HCT116 (cell line): ENCODE data around the gene OR6M1. TPM values are rescaled to one million over a fixed set of nuclear protein-coding genes. Genes with fewer than 3 reads are reported as not detected.

Source experiments
- ATAC-seq: fragments of 200-7000 bp; cut with Tn5 transposase; 2 replicates; pipeline ENCODE4 v1.9.1; 2020; ENCODE audit warnings: mild to moderate bottlenecking, moderate library complexity
- BruUV-seq: library from RNA; stranded (reverse); fragments of 400-500 nt; replicated peaks from 2 replicates; lab custom pipeline; 2021; lab: Mats Ljungman, UMichigan
- CTCF ChIA-PET: fragments of 300-600 bp; sonication (Branson Sonifier 250); formaldehyde crosslinking; loops from one replicate; lab custom pipeline; 2021; ENCODE audit warnings: antibody characterized with exemption; lab: Charles Lee
- POLR2A ChIA-PET: fragments of 300-600, 350-600 bp; sonication (Branson Sonifier 250); formaldehyde crosslinking; loops from one replicate; lab custom pipeline; 2021; ENCODE audit warnings: antibody characterized with exemption; lab: Charles Lee
- RAD21 ChIA-PET, 2 experiments: fragments of 300-600 bp; sonication (Branson Sonifier 250); formaldehyde crosslinking; loops; one replicate each; lab custom pipeline; 2023; ENCODE audit warnings: low total read pairs in 2 of 2; ENCODE audit not compliant: uncharacterized antibody in 2 of 2, unreplicated experiment in 2 of 2, low non-redundant PET in 1 of 2; lab: Charles Lee
- DNase-seq: peaks from one replicate; pipeline ENCODE4 v3.0.0-alpha.2; 2010; ENCODE audit warnings: low read depth, low spot score
- H2AFZ ChIP-seq: fragments of 200-600 bp; shearing (Covaris generic), sonication (generic); 2 replicates; pipeline ENCODE4 v1.6.1; 2017; ENCODE audit warnings: low read depth, mixed run types, mixed read lengths, antibody characterized with exemption, low read length; ENCODE audit not compliant: poor library complexity, severe bottlenecking
- H3K27ac ChIP-seq: 2 replicates; pipeline ENCODE4 v1.5.1; 2012; ENCODE audit warnings: low read depth, low read length
- H3K27me3 ChIP-seq: fragments of 200-600 bp; sonication (generic); 2 replicates; pipeline ENCODE4 v1.6.1; 2016; ENCODE audit warnings: mixed run types, low read length, mixed read lengths; ENCODE audit not compliant: insufficient read depth
- H3K36me3 ChIP-seq, 2 experiments: fragments of 200-500 bp in 1 of 2; fragments of 200-600 bp in 1 of 2; sonication (Bioruptor generic) in 1 of 2; sonication (generic) in 1 of 2; 2 replicates each; pipeline versions ENCODE4 v1.5.1 to v1.6.1; 2014 to 2016; ENCODE audit warnings: low read length in 2 of 2, inconsistent platforms in 1 of 2, mixed read lengths in 1 of 2, mixed run types in 1 of 2; ENCODE audit not compliant: insufficient read depth in 2 of 2, control insufficient read depth in 1 of 2
- H3K4me1 ChIP-seq, 2 experiments: fragments of 200-600 bp in 1 of 2; sonication (generic) in 1 of 2; 2 replicates each; pipeline versions ENCODE4 v1.5.1 to v1.6.1; 2012 to 2017; ENCODE audit warnings: low read length in 2 of 2, inconsistent platforms in 1 of 2, mild to moderate bottlenecking in 1 of 2, mixed read lengths in 1 of 2, mixed run types in 1 of 2, moderate library complexity in 1 of 2; ENCODE audit not compliant: insufficient read depth in 2 of 2, control insufficient read depth in 1 of 2
- H3K4me2 ChIP-seq: fragments of 200-600 bp; sonication (generic); 2 replicates; pipeline ENCODE4 v1.6.1; 2017; ENCODE audit warnings: mixed run types, low read length, mixed read lengths
- H3K4me3 ChIP-seq, 2 experiments: fragments of 200-600 bp in 1 of 2; sonication (generic) in 1 of 2; replicated peaks in 1 of 2; 2 replicates each; pipeline ENCODE4 v1.5.1; 2011 to 2016; ENCODE audit warnings: low read length in 2 of 2, control low read depth in 1 of 2, low read depth in 1 of 2, mild to moderate bottlenecking in 1 of 2, mixed read lengths in 1 of 2, mixed run types in 1 of 2
- H3K79me2 ChIP-seq: fragments of 200-600 bp; sonication (generic); 2 replicates; pipeline ENCODE4 v1.6.1; 2017; ENCODE audit warnings: mild to moderate bottlenecking, mixed run types, low read length, moderate library complexity, mixed read lengths; ENCODE audit not compliant: insufficient read depth
- H3K9ac ChIP-seq: fragments of 200-600 bp; sonication (generic); 2 replicates; pipeline ENCODE4 v1.6.1; 2016; ENCODE audit warnings: low read length, mixed read lengths
- H3K9me2 ChIP-seq: fragments of 200-600 bp; sonication (generic), shearing (Covaris generic); 2 replicates; pipeline ENCODE4 v1.6.1; 2017; ENCODE audit warnings: mixed run types, mild to moderate bottlenecking, moderate library complexity; ENCODE audit not compliant: insufficient read depth
- H3K9me3 ChIP-seq, 2 experiments: fragments of 200-500 bp in 1 of 2; fragments of 200-600 bp in 1 of 2; sonication (Bioruptor generic) in 1 of 2; sonication (generic) in 1 of 2; 2 replicates each; pipeline ENCODE4 v1.6.1; 2014 to 2017; ENCODE audit warnings: low read length in 2 of 2, mixed read lengths in 2 of 2, inconsistent platforms in 1 of 2, low read depth in 1 of 2, mild to moderate bottlenecking in 1 of 2, mixed run types in 1 of 2, moderate library complexity in 1 of 2; ENCODE audit not compliant: control insufficient read depth in 1 of 2, insufficient read depth in 1 of 2
- H4K20me1 ChIP-seq: fragments of 200-600 bp; sonication (generic), shearing (Covaris generic); 2 replicates; pipeline ENCODE4 v1.6.1; 2017; ENCODE audit warnings: mixed run types, mild to moderate bottlenecking, moderate library complexity; ENCODE audit not compliant: insufficient read depth
- CTCF ChIP-seq, 3 experiments: fragments of 200-600 bp in 1 of 3; sonication (generic) in 1 of 3; IDR thresholded peaks in 2 of 3; conservative IDR thresholded peaks in 1 of 3; 2 replicates each; pipeline ENCODE4 v1.5.1; 2012 to 2017; ENCODE audit warnings: low read depth in 2 of 3, low read length in 2 of 3, antibody characterized with exemption in 1 of 3, borderline replicate concordance in 1 of 3, control low read depth in 1 of 3, mild to moderate bottlenecking in 1 of 3, mixed read lengths in 1 of 3, mixed run types in 1 of 3, moderate library complexity in 1 of 3; ENCODE audit not compliant: insufficient read depth in 1 of 3
- EGR1 ChIP-seq: IDR thresholded peaks from 2 replicates; pipeline ENCODE4 v1.6.1; 2012; ENCODE audit warnings: low read depth
- ELF1 ChIP-seq: IDR thresholded peaks from 2 replicates; pipeline ENCODE4 v1.6.1; 2012; ENCODE audit warnings: low read depth, borderline replicate concordance
- EZH2 ChIP-seq: fragments of 200-600 bp; sonication (generic); IDR thresholded peaks from 2 replicates; pipeline ENCODE4 v1.6.1; 2017; ENCODE audit warnings: antibody characterized with exemption, mixed run types
- FOSL1 ChIP-seq: IDR thresholded peaks from 2 replicates; pipeline ENCODE4 v1.6.1; 2012; ENCODE audit warnings: low read depth
- POLR2A ChIP-seq: IDR thresholded peaks from 2 replicates; pipeline ENCODE4 v1.7.0; 2011; ENCODE audit warnings: borderline replicate concordance; ENCODE audit not compliant: insufficient read depth, insufficient read length; ENCODE audit errors: extremely low read depth
- POLR2AphosphoS5 ChIP-seq: IDR thresholded peaks from 2 replicates; pipeline ENCODE4 v1.6.1; 2011; ENCODE audit warnings: mild to moderate bottlenecking, low read depth, low read length, moderate library complexity
- RAD21 ChIP-seq: IDR thresholded peaks from 2 replicates; pipeline ENCODE4 v1.6.1; 2012; ENCODE audit warnings: low read depth, mild to moderate bottlenecking
- REST ChIP-seq: IDR thresholded peaks from 2 replicates; pipeline ENCODE4 v1.6.1; 2012; ENCODE audit warnings: low read depth
- SIN3A ChIP-seq: IDR thresholded peaks from 2 replicates; pipeline ENCODE4 v1.6.1; 2012; ENCODE audit warnings: low read depth
- SP1 ChIP-seq: IDR thresholded peaks from 2 replicates; pipeline ENCODE4 v1.6.1; 2012; ENCODE audit warnings: low read depth
- SRF ChIP-seq: IDR thresholded peaks from 2 replicates; pipeline ENCODE4 v1.6.1; 2012; ENCODE audit warnings: low read depth
- TCF7L2 ChIP-seq: IDR thresholded peaks from 2 replicates; pipeline ENCODE4 v1.7.0; 2011; ENCODE audit warnings: borderline replicate concordance, inconsistent platforms; ENCODE audit not compliant: insufficient read depth, insufficient read length; ENCODE audit errors: extremely low read depth
- ZNF274 ChIP-seq: fragments of 200-500 bp; sonication (Bioruptor generic); IDR thresholded peaks from 2 replicates; pipeline ENCODE4 v1.6.1; 2014; ENCODE audit warnings: mild to moderate bottlenecking, low read depth, low read length, inconsistent platforms
- intact Hi-C: fragments of 100-400 bp; cut with micrococcal nuclease; formaldehyde crosslinking; loops from 2 replicates; pipeline ENCODE4 v1.10.0; 2022
- total RNA-seq: library from RNA; stranded (reverse); gene quantifications from one replicate; pipeline ENCODE4 v1.2.1, GENCODE V29; 2021; ENCODE audit not compliant: unreplicated experiment

Gene OR6M1
- total RNA-seq, 1 experiment from 2014 or later, result not detected

GRCh38 chr11:123770712-123771111, 35.4 kb downstream of the OR6M1 start:
- intact Hi-C loops, result no loop called here
- Histone ChIP-seq H3K4me1 (no peaks in the 10 kb centered on the region), H2AFZ (no peak overlapping the region), H3K27ac (no peak overlapping the region), H3K4me2 (no peak overlapping the region), H3K9me3 (no peaks in the 10 kb centered on the region), H3K27me3 (no peaks in the 10 kb centered on the region), H3K9me2 (no peaks in the 10 kb centered on the region), H3K9ac (no peak overlapping the region), H3K36me3 (no peaks in the 10 kb centered on the region), H4K20me1 (no peaks in the 10 kb centered on the region), H3K79me2 (no peaks in the 10 kb centered on the region), H3K4me3 (no peak overlapping the region)
- ATAC-seq (no peak), DNase-seq (no peak)
- ChIA-PET CTCF (no interaction called here), POLR2A (no interaction called here), RAD21 (no interaction called here)
- TF ChIP-seq POLR2A, result no peak
- TF ChIP-seq SP1, result no peak
- no peak for TF ChIP-seq RAD21
- TF ChIP-seq POLR2AphosphoS5, result no peak
- TF ChIP-seq ZNF274, result no peak
- no peak for TF ChIP-seq FOSL1
- TF ChIP-seq EGR1, result no peak
- no peak for TF ChIP-seq CTCF (IDR thresholded peaks at IDR 0.05 in 2 of 3, conservative IDR thresholded peaks at IDR 0.05 in 1 of 3; ENCODE audit: borderline replicate concordance in 1 of 3, insufficient read depth in 1 of 3, low read depth in 2 of 3, low read length in 2 of 3)
- no peak for TF ChIP-seq ELF1
- TF ChIP-seq EZH2, result no peak
- BruUV-seq, result no TSS peak

- intact Hi-C loops, result no loop called here
- DNase-seq (no peak), ATAC-seq (no peak)
- no peak for TF ChIP-seq REST
- TF ChIP-seq TCF7L2, result no peak
- no peak for TF ChIP-seq SRF
- no peak for TF ChIP-seq POLR2AphosphoS5
- TF ChIP-seq SIN3A, result no peak
- CTCF ChIA-PET, result interaction anchor here (0.7 kb wide), 1 partner anchor 71 kb away, joined by 3 read pairs; no protein-coding TSS in a partner anchor
- Histone ChIP-seq H3K4me3 (no peak overlapping the region), H3K9me3 (no peaks in the 10 kb centered on the region; a peak in 1 of 4 replicates), H3K79me2 (no peaks in the 10 kb centered on the region), H3K4me1 (no peaks in the 10 kb centered on the region), H2AFZ (no peak overlapping the region), H4K20me1 (no peaks in the 10 kb centered on the region), H3K9me2 (no peaks in the 10 kb centered on the region), H3K9ac (no peak overlapping the region), H3K4me2 (no peak overlapping the region), H3K27me3 (no peaks in the 10 kb centered on the region), H3K27ac (no peak overlapping the region), H3K36me3 (no peaks in the 10 kb centered on the region)
- no TSS peak for BruUV-seq
- RAD21 ChIA-PET, result no interaction called here
- POLR2A ChIA-PET, result no interaction called here
These were observed 40.5 kb downstream of the OR6M1 start for GRCh38 chr11:123765601-123766000.
